GM12864 (cell line): Measurements from ENCODE around the gene MAP3K4.

ENCODE experiments used
- DNase-seq: peaks from one replicate; pipeline ENCODE4 v3.0.0-alpha.2; 2011; ENCODE audit warnings: low read depth
- H3K4me3 ChIP-seq: 2 replicates; pipeline ENCODE4 v1.5.1; 2011; ENCODE audit warnings: mild to moderate bottlenecking, low read depth, low read length, control low read depth
- TF ChIP-seq, protein P1 (sequence below): IDR thresholded peaks from 2 replicates; pipeline ENCODE4 v1.5.1; 2011; ENCODE audit warnings: low read depth, mild to moderate bottlenecking, moderate library complexity, low read length, control low read depth, inconsistent platforms; ENCODE audit errors: missing control alignments

Gene MAP3K4

DNA sequence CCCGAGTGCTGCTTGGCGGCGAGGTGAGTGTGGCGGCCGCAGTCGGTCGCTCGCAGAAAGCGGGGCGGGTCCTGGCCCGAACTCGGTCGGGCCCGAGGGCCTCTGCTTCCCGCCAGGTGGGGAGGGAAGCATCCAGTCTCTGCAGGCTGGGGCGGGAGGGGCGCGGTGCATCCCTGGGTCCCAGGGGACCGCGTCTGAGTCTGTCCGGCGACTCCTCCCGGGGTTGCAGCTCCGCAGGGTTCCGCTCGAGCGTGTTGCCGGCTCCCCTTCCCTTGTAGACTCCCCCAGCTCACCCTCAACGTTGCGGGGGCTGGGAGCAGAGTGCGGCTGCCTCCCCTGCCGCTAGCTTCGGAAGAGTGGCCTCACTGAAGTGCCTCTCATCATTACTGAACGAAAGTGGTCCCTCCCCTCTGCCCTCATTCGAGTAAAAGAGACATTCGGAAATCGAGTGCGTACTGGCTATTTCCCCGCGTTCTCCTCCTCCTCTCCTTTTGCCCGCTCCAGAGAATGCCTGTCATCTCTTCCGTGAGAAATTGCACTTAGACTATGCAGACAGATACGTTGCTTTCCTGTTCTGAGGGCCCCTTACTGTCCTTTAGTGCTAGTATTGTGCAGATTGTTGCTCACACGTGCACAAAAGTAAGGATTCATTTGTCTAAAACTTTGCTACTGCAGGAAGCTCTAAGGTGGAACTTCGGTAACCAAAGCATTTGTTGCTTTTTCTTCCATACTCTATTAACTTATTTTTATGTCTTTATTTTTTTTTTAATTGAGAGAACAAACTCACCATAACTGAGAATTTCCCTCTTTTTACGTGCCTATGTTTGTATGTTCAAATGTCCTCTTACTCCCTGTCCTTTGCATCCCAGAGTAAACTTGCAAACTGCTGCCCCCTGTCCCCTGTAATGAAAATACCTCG, 751 bp downstream of the MAP3K4 start:
- TF ChIP-seq, protein P1, sequence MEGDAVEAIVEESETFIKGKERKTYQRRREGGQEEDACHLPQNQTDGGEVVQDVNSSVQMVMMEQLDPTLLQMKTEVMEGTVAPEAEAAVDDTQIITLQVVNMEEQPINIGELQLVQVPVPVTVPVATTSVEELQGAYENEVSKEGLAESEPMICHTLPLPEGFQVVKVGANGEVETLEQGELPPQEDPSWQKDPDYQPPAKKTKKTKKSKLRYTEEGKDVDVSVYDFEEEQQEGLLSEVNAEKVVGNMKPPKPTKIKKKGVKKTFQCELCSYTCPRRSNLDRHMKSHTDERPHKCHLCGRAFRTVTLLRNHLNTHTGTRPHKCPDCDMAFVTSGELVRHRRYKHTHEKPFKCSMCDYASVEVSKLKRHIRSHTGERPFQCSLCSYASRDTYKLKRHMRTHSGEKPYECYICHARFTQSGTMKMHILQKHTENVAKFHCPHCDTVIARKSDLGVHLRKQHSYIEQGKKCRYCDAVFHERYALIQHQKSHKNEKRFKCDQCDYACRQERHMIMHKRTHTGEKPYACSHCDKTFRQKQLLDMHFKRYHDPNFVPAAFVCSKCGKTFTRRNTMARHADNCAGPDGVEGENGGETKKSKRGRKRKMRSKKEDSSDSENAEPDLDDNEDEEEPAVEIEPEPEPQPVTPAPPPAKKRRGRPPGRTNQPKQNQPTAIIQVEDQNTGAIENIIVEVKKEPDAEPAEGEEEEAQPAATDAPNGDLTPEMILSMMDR = peak; percentile 49
- peak overlapping the region; percentile 68 for H3K4me3 ChIP-seq
- DNase-seq = no peak

DNA sequence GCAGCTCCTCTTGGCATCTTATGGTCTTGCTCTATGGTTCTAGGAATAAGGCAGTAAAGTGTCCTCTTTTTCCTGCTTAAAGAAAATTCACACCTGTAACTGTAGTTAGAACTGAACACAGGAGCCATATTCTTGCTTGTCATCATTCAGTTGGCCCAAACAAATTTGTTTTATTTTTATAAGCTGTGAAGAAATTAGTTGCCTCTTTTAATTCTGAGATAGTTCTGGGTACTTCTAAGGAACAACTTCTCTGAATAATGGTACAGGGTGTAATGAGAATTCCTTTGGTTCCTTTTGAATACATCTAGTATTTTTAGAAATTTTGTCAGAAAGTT, 1.4 kb downstream of the MAP3K4 start:
- TF ChIP-seq, protein P1 = no peak
- H3K4me3 ChIP-seq = peak overlapping the region; percentile 68; the same call in 1 of the 2 replicates
- DNase-seq = no peak

DNA sequence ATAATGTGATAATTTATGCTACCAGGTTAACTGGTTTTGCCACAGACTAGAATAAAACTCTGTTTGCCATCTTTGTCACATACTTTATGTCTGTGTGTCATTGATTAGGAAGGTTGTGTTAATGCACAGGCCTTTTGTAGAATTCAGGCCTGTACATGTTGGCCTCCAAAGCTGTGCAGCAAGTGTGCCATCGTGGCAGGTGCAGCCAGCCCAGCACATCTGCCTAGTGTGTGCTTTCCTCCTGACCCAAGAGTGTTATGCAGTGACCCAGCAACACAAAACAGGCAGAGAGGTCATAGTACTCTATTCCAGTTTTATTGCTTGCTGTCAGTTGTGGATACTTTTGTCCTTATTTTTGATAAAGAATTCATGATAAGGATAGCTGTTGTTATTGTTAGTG, 3.7 kb downstream of the MAP3K4 start:
- DNase-seq = no peak
- TF ChIP-seq, protein P1 = no peak
- no peak overlapping the region for H3K4me3 ChIP-seq

DNA sequence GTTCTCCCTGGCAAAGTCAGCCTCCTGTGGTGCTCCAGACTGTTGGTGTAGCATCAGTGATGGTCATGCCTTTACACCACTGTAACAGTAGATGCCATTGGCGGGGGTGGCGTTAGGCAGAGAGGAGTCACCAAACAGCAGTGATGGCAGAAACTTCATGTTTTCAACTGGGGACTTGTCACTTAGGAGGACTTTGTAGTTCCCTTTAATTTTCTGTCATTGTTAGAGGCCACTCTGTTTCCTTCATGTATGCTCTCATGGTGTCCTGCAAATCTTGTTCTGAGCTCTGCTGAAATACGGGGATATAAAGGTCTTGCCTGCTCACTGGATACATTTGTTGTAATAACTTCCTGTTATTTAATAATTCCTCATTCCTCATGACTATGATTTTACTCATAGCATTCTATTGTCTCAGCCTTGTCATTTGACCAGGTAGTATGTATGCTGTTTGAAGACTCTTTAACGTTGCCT, 4.6 kb downstream of the MAP3K4 start:
- DNase-seq = no peak
- TF ChIP-seq, protein P1 = no peak
- no peak overlapping the region for H3K4me3 ChIP-seq

DNA sequence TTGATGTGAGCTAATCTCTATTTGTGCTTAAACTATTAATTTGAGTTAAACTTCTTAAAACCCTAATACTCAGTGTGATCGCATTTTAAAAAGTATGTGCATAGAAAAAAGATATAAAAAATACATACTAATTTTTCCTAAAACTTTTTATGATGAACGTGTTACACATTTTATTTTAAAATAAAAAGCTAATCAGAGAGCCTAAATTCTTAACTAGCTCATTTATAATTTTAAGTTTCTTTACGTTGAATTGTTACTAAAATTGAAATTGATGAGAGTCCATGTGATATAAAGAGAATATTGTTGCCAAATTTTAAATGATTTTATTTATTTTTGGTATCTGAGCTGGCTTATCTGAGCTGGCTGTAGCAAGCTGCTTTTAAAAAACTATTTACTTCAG, 6.6 kb downstream of the MAP3K4 start:
- DNase-seq = no peak
- no peak overlapping the region for H3K4me3 ChIP-seq
- TF ChIP-seq, protein P1 = no peak

DNA sequence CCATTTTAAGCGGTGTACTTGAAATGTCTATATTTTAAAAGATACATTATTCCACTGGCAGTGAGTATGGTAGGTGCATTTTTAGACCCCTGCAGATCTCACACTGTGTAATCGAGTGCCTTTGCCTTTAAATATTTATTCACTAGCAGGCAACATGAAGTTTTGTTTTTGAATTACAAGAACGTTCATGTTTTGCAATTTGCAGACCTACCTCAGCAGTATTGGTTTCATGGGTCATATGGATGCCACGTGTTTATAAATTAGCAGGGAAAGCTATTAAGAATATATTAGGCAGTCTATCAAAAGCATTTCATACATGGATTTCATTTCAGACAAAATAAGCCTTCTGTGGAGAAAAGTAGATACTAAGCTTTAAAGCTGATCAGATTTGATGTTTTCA, 7.2 kb downstream of the MAP3K4 start:
- no peak for DNase-seq
- no peak overlapping the region for H3K4me3 ChIP-seq
- TF ChIP-seq, protein P1 = no peak

DNA sequence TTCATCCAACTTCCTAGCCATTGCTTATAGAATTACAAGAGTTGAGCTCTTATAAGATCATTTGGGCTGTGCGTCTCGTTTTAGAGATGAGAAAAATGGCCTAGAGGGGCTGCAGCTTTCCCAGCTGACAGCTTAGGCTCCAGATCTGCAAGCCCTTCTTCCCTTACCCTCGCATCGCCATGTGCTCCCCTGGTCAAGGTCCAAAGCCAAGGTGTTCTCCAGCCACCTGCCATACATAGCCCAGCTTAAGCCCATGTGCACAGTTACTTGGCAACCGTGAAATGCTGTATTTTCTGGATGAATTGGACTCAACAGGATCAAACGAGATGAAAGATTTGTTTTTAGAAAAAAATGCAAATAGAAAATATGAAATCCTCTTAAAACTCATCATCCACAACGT, 7.9 kb downstream of the MAP3K4 start:
- TF ChIP-seq, protein P1 = no peak
- H3K4me3 ChIP-seq = no peak overlapping the region
- DNase-seq = no peak
